Dermis blood vessel endothelial cell (primary cell): Measurements from ENCODE around the gene SYT7. TPM values are rescaled to one million over a fixed set of nuclear protein-coding genes. Genes with fewer than 3 reads are reported as not detected.
A peak's percentile ranks its signal among the peaks of the same experiment; 100 is the strongest.
"Not testable (repeated sequence)": the region's sequence is repeated elsewhere in the genome, so short reads cannot be mapped to it uniquely, and the experiment has no call there.

ENCODE experiments used
- DNase-seq: peaks from one replicate; pipeline ENCODE4 v3.0.0; 2010
- total RNA-seq: library from RNA; depleted of rRNA; stranded (reverse); fragments of >200 nt; gene quantifications from 2 replicates; pipeline ENCODE4 v1.2.3, GENCODE V29; 2014

SYT7 gene
- 0.51 and 3.0 TPM in 2 replicates for total RNA-seq

- peak; percentile 99 for DNase-seq
These were observed at the start of gene SYT7 for GRCh38 chr11:61581030-61581928. Gene SYT7 (minus strand): TSS chr11:61581076. CDS start chr11:61580820, 256 bp downstream.

- no peak for DNase-seq
These were observed 49.2 kb upstream of the SYT7 start for GRCh38 chr11:61630089-61630488.

- DNase-seq: no peak
These were observed 48.4 kb upstream of the SYT7 start for GRCh38 chr11:61629082-61629833.

GRCh38 chr11:61628662-61628970 is 47.7 kb upstream of the SYT7 start:
- no peak for DNase-seq

- peak; percentile 83 for DNase-seq
These were observed 47.2 kb upstream of the SYT7 start for GRCh38 chr11:61627850-61628661.

- peak; percentile 43 for DNase-seq
These were observed 45.9 kb upstream of the SYT7 start for GRCh38 chr11:61626580-61627380.

- DNase-seq: no peak
These were observed 44.6 kb upstream of the SYT7 start for GRCh38 chr11:61625525-61625924.

GRCh38 chr11:61621917-61622585 is 41.2 kb upstream of the SYT7 start:
- DNase-seq: no peak

GRCh38 chr11:61619471-61620226 is 38.8 kb upstream of the SYT7 start:
- DNase-seq: no peak

GRCh38 chr11:61618978-61619377 is 38.1 kb upstream of the SYT7 start:
- no peak for DNase-seq

GRCh38 chr11:61617515-61617914 is 36.6 kb upstream of the SYT7 start:
- no peak for DNase-seq

- peak; percentile 24 for DNase-seq
These were observed 35.6 kb upstream of the SYT7 start for GRCh38 chr11:61616434-61616833.

GRCh38 chr11:61614782-61615181 is 33.9 kb upstream of the SYT7 start:
- DNase-seq: not testable (repeated sequence)

GRCh38 chr11:61613870-61614269 is 33.0 kb upstream of the SYT7 start:
- DNase-seq: no peak

GRCh38 chr11:61613051-61613450 is 32.2 kb upstream of the SYT7 start:
- DNase-seq: no peak

GRCh38 chr11:61611309-61611708 is 30.4 kb upstream of the SYT7 start:
- DNase-seq: no peak

- no peak for DNase-seq
These were observed 30.0 kb upstream of the SYT7 start for GRCh38 chr11:61610905-61611304.

- DNase-seq: no peak
These were observed 29.1 kb upstream of the SYT7 start for GRCh38 chr11:61609980-61610366.

GRCh38 chr11:61609000-61609979 is 28.4 kb upstream of the SYT7 start:
- DNase-seq: no peak
